GM19035 (cell line): Measurements from ENCODE around the gene RELN.
"Not testable (repeated sequence)": the region's sequence is repeated elsewhere in the genome, so short reads cannot be mapped to it uniquely, and the experiment has no call there.

Experiments
- ATAC-seq: cut with Tn5 transposase; IDR thresholded peaks from one replicate; pipeline ENCODE4 v1.9.1; 2021; ENCODE audit not compliant: unreplicated experiment

The RELN gene

GRCh38 chr7:103796327-103796962 is 193.0 kb downstream of the RELN start:
- no peak for ATAC-seq

- ATAC-seq, result no peak
Observed at GRCh38 chr7:103795787-103796186, 193.7 kb downstream of the RELN start.

- ATAC-seq, result no peak
Observed at GRCh38 chr7:103795107-103795506, 194.4 kb downstream of the RELN start.

- ATAC-seq, result no peak
Observed at GRCh38 chr7:103794424-103794823, 195.0 kb downstream of the RELN start.

GRCh38 chr7:103793614-103794013 is 195.8 kb downstream of the RELN start:
- ATAC-seq, result no peak

GRCh38 chr7:103791894-103792293 is 197.6 kb downstream of the RELN start:
- ATAC-seq, result no peak

GRCh38 chr7:103787041-103787440 is 202.4 kb downstream of the RELN start:
- ATAC-seq, result not testable (repeated sequence)

GRCh38 chr7:103784646-103785286 is 204.7 kb downstream of the RELN start:
- no peak for ATAC-seq

- ATAC-seq, result no peak
Observed at GRCh38 chr7:103781409-103781808, 208.0 kb downstream of the RELN start.

- ATAC-seq, result not testable (repeated sequence)
Observed at GRCh38 chr7:103780561-103780960, 208.9 kb downstream of the RELN start.

GRCh38 chr7:103777440-103777839 is 212.0 kb downstream of the RELN start:
- no peak for ATAC-seq

GRCh38 chr7:103773726-103774125 is 215.7 kb downstream of the RELN start:
- ATAC-seq, result no peak

GRCh38 chr7:103772171-103772773 is 217.2 kb downstream of the RELN start:
- no peak for ATAC-seq

- no peak for ATAC-seq
Observed at GRCh38 chr7:103771294-103771693, 218.2 kb downstream of the RELN start.

- no peak for ATAC-seq
Observed at GRCh38 chr7:103766660-103767059, 222.8 kb downstream of the RELN start.

GRCh38 chr7:103765901-103766300 is 223.6 kb downstream of the RELN start:
- no peak for ATAC-seq

GRCh38 chr7:103764901-103765300 is 224.6 kb downstream of the RELN start:
- ATAC-seq, result no peak

GRCh38 chr7:103762877-103763276 is 226.6 kb downstream of the RELN start:
- ATAC-seq, result no peak

- ATAC-seq, result no peak
Observed at GRCh38 chr7:103762065-103762760, 227.2 kb downstream of the RELN start.

- no peak for ATAC-seq
Observed at GRCh38 chr7:103752995-103753394, 236.5 kb downstream of the RELN start.

- no peak for ATAC-seq
Observed at GRCh38 chr7:103751311-103751880, 238.1 kb downstream of the RELN start.
